Rectal smooth muscle tissue (tissue), 1 donor: ENCODE data around the gene TJP1.
"Not testable (repeated sequence)": the region's sequence is repeated elsewhere in the genome, so short reads cannot be mapped to it uniquely, and the experiment has no call there.

Experiments used
- H3K27ac ChIP-seq: one replicate; pipeline ENCODE4 v1.7.0; 2013; ENCODE audit warnings: low read depth, low read length, inconsistent platforms
- H3K27me3 ChIP-seq: one replicate; pipeline ENCODE4 v1.7.0; 2013; ENCODE audit warnings: low read length; ENCODE audit not compliant: control insufficient read depth, insufficient read depth
- H3K36me3 ChIP-seq: one replicate; pipeline ENCODE4 v1.7.0; 2013; ENCODE audit warnings: low read length; ENCODE audit not compliant: control insufficient read depth, insufficient read depth
- H3K4me1 ChIP-seq: one replicate; pipeline ENCODE4 v1.7.0; 2013; ENCODE audit warnings: low read length; ENCODE audit not compliant: control insufficient read depth, insufficient read depth
- H3K4me3 ChIP-seq: one replicate; pipeline ENCODE4 v1.7.0; 2013; ENCODE audit warnings: low read length
- H3K9ac ChIP-seq: one replicate; pipeline ENCODE4 v1.7.0; 2013; ENCODE audit warnings: low read length

The TJP1 gene

GRCh38 chr15:29699791-29700190 lies 122.5 kb downstream of the TJP1 start:
- Histone ChIP-seq H3K9ac (no peak overlapping the region), H3K4me3 (no peak overlapping the region), H3K36me3 (peaks cover 9% of the 10 kb centered on the region), H3K4me1 (no peaks in the 10 kb centered on the region), H3K27me3 (no peaks in the 10 kb centered on the region), H3K27ac (no peak overlapping the region)

GRCh38 chr15:29698030-29698701 lies 124.1 kb downstream of the TJP1 start:
- Histone ChIP-seq H3K27me3 (no peaks in the 10 kb centered on the region), H3K9ac (no peak overlapping the region), H3K4me3 (no peak overlapping the region), H3K36me3 (no peaks in the 10 kb centered on the region), H3K4me1 (no peaks in the 10 kb centered on the region), H3K27ac (no peak overlapping the region)

GRCh38 chr15:29696950-29697738 lies 125.1 kb downstream of the TJP1 start:
- Histone ChIP-seq H3K4me1 (no peaks in the 10 kb centered on the region), H3K9ac (no peak overlapping the region), H3K4me3 (no peak overlapping the region), H3K36me3 (no peaks in the 10 kb centered on the region), H3K27me3 (no peaks in the 10 kb centered on the region), H3K27ac (no peak overlapping the region)

- not testable (repeated sequence) for H3K4me3 ChIP-seq, H3K9ac ChIP-seq, H3K4me1 ChIP-seq, H3K27me3 ChIP-seq, H3K27ac ChIP-seq, H3K36me3 ChIP-seq
Observed at GRCh38 chr15:29696506-29696905, 125.8 kb downstream of the TJP1 start.

- H3K36me3 ChIP-seq = no peaks in the 10 kb centered on the region
- no peak overlapping the region for H3K27ac ChIP-seq
- H3K9ac ChIP-seq = no peak overlapping the region
- H3K4me3 ChIP-seq = no peak overlapping the region
- no peaks in the 10 kb centered on the region for H3K27me3 ChIP-seq
- H3K4me1 ChIP-seq = no peaks in the 10 kb centered on the region
Observed at GRCh38 chr15:29695489-29696167, 126.6 kb downstream of the TJP1 start.

GRCh38 chr15:29693225-29693624 lies 129.0 kb downstream of the TJP1 start:
- H3K4me1 ChIP-seq = no peaks in the 10 kb centered on the region
- H3K27me3 ChIP-seq = no peaks in the 10 kb centered on the region
- no peak overlapping the region for H3K9ac ChIP-seq
- H3K4me3 ChIP-seq = no peak overlapping the region
- H3K36me3 ChIP-seq = no peaks in the 10 kb centered on the region
- no peak overlapping the region for H3K27ac ChIP-seq

- Histone ChIP-seq H3K4me3 (no peak overlapping the region), H3K27ac (no peak overlapping the region), H3K4me1 (no peaks in the 10 kb centered on the region), H3K27me3 (no peaks in the 10 kb centered on the region), H3K9ac (no peak overlapping the region), H3K36me3 (no peaks in the 10 kb centered on the region)
Observed at GRCh38 chr15:29692527-29692926, 129.7 kb downstream of the TJP1 start.

GRCh38 chr15:29690765-29691475 lies 131.3 kb downstream of the TJP1 start:
- Histone ChIP-seq H3K4me1 (no peaks in the 10 kb centered on the region), H3K27ac (no peak overlapping the region), H3K9ac (no peak overlapping the region), H3K27me3 (no peaks in the 10 kb centered on the region), H3K36me3 (no peaks in the 10 kb centered on the region), H3K4me3 (no peak overlapping the region)

GRCh38 chr15:29689287-29689986 lies 132.8 kb downstream of the TJP1 start:
- H3K27ac ChIP-seq = no peak overlapping the region
- H3K4me1 ChIP-seq = no peaks in the 10 kb centered on the region
- no peak overlapping the region for H3K4me3 ChIP-seq
- no peak overlapping the region for H3K9ac ChIP-seq
- H3K27me3 ChIP-seq = no peaks in the 10 kb centered on the region
- H3K36me3 ChIP-seq = no peaks in the 10 kb centered on the region

GRCh38 chr15:29688506-29689286 lies 133.6 kb downstream of the TJP1 start:
- H3K27ac ChIP-seq = no peak overlapping the region
- H3K27me3 ChIP-seq = no peaks in the 10 kb centered on the region
- H3K9ac ChIP-seq = no peak overlapping the region
- no peaks in the 10 kb centered on the region for H3K36me3 ChIP-seq
- no peaks in the 10 kb centered on the region for H3K4me1 ChIP-seq
- H3K4me3 ChIP-seq = no peak overlapping the region

GRCh38 chr15:29687939-29688505 lies 134.2 kb downstream of the TJP1 start:
- no peak overlapping the region for H3K9ac ChIP-seq
- no peaks in the 10 kb centered on the region for H3K4me1 ChIP-seq
- H3K27me3 ChIP-seq = no peaks in the 10 kb centered on the region
- no peaks in the 10 kb centered on the region for H3K36me3 ChIP-seq
- H3K4me3 ChIP-seq = no peak overlapping the region
- no peak overlapping the region for H3K27ac ChIP-seq
